GM23248 (cell line): ENCODE results near the gene CNTN4.

Experiments used
- EZH2 ChIP-seq: fragments of 200-600 bp; sonication (generic); IDR thresholded peaks from 2 replicates; pipeline ENCODE4 v1.6.1; 2018; ENCODE audit warnings: antibody characterized with exemption, mild to moderate bottlenecking; ENCODE audit not compliant: insufficient read depth, poor library complexity, severe bottlenecking
- EZH2phosphoT487 ChIP-seq: fragments of 200-600 bp; sonication (generic); IDR thresholded peaks from 2 replicates; pipeline ENCODE4 v1.6.1; 2018; ENCODE audit warnings: antibody characterized with exemption, moderate library complexity, mild to moderate bottlenecking, low read depth; ENCODE audit not compliant: insufficient read depth

DNA sequence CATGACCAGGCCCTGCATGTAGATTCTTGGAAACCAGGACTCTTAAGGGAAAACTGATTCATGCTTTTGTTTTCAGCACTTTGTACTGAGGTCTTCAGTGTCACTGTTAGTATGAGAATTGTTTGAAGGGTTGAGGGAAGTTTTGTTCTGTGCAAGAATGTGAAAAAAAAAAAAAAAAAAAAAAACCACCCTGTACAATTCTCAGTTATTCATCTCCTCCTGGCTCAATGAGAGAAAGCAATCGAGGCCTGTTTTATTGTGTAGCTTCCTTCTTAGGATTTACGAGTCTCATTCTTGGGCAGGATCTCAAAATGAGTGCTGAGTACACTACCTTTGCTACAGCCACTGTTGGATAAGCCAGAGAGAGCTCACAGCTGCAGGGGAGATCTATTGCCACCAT is 469.5 kb downstream of the CNTN4 start:
- no peak for TF ChIP-seq EZH2phosphoT487
- TF ChIP-seq EZH2: no peak
